Right lobe of liver (tissue), 6 donors: ENCODE data around the gene IRX4. TPM values are rescaled to one million over a fixed set of nuclear protein-coding genes. Genes with fewer than 3 reads are reported as not detected.
A peak's percentile ranks its signal among the peaks of the same experiment; 100 is the strongest.

Source experiments
- ATAC-seq, 4 donors: fragments of 200-7000 bp; cut with Tn5 transposase; one replicate each; pipeline ENCODE4 v1.9.1; 2020; ENCODE audit warnings: mild to moderate bottlenecking in 4 of 4, moderate library complexity in 4 of 4
- DNase-seq, 3 donors: peaks; one replicate each; pipeline ENCODE4 v3.0.0-alpha.2; 2020
- H3K27ac ChIP-seq, 3 donors: fragments of 200-600 bp; one replicate each; pipeline ENCODE4 v1.8.0; 2022
- H3K27me3 ChIP-seq, 2 donors: fragments of 200-600 bp; one replicate each; pipeline ENCODE4 v1.8.0; 2022
- H3K36me3 ChIP-seq, 4 donors: fragments of 200-600 bp; sonication (generic) in 1 of 4; one replicate each; pipeline versions ENCODE4 v1.5.1 to v1.8.0; 2017 to 2022; ENCODE audit warnings: control low read depth in 1 of 4
- H3K4me1 ChIP-seq, 4 donors: fragments of 200-600 bp; sonication (generic) in 1 of 4; one replicate each; pipeline versions ENCODE4 v1.5.1 to v1.8.0; 2017 to 2022; ENCODE audit warnings: control low read depth in 1 of 4
- H3K4me3 ChIP-seq, 3 donors: fragments of 200-600 bp; one replicate each; pipeline ENCODE4 v1.8.0; 2022
- H3K9me3 ChIP-seq, 4 donors: fragments of 200-600 bp; sonication (generic) in 1 of 4; one replicate each; pipeline versions ENCODE4 v1.5.1 to v1.8.0; 2017 to 2022; ENCODE audit warnings: control low read depth in 1 of 4
- POLR2A ChIP-seq: fragments of 450-650 bp; IDR thresholded peaks from one replicate; pipeline ENCODE4 v1.6.1; 2017; ENCODE audit warnings: antibody characterized with exemption, mild to moderate bottlenecking
- WGBS: methylation state at CpG from one replicate; pipeline ENCODE4 v1.1.6; 2018; ENCODE audit warnings: low coverage, low lambda C conversion rate; ENCODE audit not compliant: insufficient coverage; ENCODE audit errors: missing lambda C conversion rate; 5-methylcytosine and 5-hydroxymethylcytosine counted together
- intact Hi-C, 2 donors: fragments of 100-400 bp; cut with DNase I; formaldehyde crosslinking; loops; one replicate each; pipeline versions ENCODE4 v1.11.2 to v1.14.1; 2022
- total RNA-seq, 6 experiments: library from RNA; depleted of rRNA in 2 of 6; stranded (reverse); fragments of >200 nt in 2 of 6; fragmentation: NEBNext Ultra II Directional in 3 of 6; extraction: Animal tissue kit (Norgen Biotek cat#: 25700) in 3 of 6; gene quantifications; one replicate each; pipeline versions ENCODE4 v1.1.0 to v1.2.4, GENCODE V29; 2016 to 2023
- TF ChIP-seq, protein P1 (sequence below), 4 donors: fragments of 200-600 bp in 3 of 4; fragments of 450-650 bp in 1 of 4; IDR thresholded peaks; one replicate each; pipeline versions ENCODE4 v1.5.1 to v1.8.0; 2016 to 2022; ENCODE audit warnings: antibody characterized with exemption in 4 of 4, mild to moderate bottlenecking in 2 of 4
- donor health status: DM: no; HTN: yes; CAD: no.
- donor health status: DM: no; HTN: no; CAD: no.
- donor health status: DM: no; HTN: no; CAD: no.
- donor health status: DM: no; HTN: yes; CAD: no.
- donor health status: DM: no; HTN: yes; CAD: no.

IRX4 gene
- total RNA-seq, 6 experiments from 2014 or later = not detected

DNA sequence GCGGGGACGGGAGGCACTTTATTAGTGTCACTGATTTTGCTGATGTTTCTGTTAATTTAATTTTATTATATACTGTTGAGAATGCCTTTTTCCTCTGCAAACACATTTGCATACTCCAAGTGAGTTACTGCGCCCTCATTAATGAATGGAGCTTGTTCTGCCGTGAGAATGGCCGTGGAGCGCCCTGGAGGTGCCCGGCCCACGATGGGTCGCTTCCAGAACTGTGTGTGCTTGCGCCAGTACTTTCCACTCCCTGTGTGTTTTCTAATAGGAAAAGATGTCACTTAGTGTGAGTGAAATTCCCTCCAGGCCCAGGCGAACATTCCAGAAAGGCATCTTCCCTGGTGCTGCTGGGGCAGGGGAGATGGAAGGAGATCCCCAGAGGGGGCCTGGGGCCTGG, 51.5 kb downstream of the IRX4 start:
- peak in 1 of 3 donors; percentile 12 for DNase-seq
- TF ChIP-seq, protein P1, sequence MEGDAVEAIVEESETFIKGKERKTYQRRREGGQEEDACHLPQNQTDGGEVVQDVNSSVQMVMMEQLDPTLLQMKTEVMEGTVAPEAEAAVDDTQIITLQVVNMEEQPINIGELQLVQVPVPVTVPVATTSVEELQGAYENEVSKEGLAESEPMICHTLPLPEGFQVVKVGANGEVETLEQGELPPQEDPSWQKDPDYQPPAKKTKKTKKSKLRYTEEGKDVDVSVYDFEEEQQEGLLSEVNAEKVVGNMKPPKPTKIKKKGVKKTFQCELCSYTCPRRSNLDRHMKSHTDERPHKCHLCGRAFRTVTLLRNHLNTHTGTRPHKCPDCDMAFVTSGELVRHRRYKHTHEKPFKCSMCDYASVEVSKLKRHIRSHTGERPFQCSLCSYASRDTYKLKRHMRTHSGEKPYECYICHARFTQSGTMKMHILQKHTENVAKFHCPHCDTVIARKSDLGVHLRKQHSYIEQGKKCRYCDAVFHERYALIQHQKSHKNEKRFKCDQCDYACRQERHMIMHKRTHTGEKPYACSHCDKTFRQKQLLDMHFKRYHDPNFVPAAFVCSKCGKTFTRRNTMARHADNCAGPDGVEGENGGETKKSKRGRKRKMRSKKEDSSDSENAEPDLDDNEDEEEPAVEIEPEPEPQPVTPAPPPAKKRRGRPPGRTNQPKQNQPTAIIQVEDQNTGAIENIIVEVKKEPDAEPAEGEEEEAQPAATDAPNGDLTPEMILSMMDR (IDR thresholded peaks at IDR 0.05) = no peak
- TF ChIP-seq POLR2A = no peak
- ATAC-seq = no peak
- no peaks in the 10 kb centered on the region for H3K4me1 ChIP-seq
- H3K27ac ChIP-seq = no peak overlapping the region
- 74% methylated on average over 9 of the region's 11 CpGs for WGBS
- intact Hi-C loops = no loop called here
- H3K36me3 ChIP-seq = no peaks in the 10 kb centered on the region
- no peaks in the 10 kb centered on the region for H3K27me3 ChIP-seq
- no peaks in the 10 kb centered on the region for H3K9me3 ChIP-seq
- no peak overlapping the region for H3K4me3 ChIP-seq

DNA sequence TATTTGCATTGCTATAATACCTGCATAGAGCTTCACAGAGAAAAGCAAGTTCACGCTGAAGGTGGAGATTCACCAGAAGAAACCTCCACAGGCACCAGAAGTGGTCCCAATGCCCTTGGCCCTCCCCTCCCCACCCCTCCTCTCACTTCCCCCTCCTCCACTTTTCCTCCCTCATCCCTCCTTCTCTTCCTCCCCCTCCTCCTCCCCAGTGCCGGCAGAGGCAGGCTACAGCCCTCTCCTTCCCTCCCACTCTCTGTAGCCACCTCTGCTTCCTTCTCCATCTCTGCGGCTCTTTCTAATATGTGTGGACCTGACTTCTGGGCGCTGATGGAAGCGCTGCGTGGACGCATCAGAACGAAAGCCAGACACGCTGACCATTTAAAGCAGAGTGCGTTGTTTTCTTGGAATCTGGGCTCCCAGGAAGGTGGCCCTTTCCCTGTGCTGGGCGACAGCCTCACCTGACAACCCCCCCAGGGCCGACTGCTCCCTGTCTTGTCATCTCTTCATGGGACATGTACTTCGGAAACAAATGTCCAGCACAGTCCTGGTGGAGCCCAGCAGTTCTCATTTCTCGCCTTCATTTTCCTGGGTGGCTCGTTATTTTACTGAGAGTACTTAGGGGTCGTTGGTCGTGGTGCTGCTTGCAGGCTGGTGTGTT, 52.0 kb downstream of the IRX4 start:
- Histone ChIP-seq H3K27ac (no peak overlapping the region), H3K4me1 (no peaks in the 10 kb centered on the region), H3K9me3 (no peaks in the 10 kb centered on the region), H3K4me3 (no peak overlapping the region), H3K27me3 (no peaks in the 10 kb centered on the region), H3K36me3 (no peaks in the 10 kb centered on the region)
- intact Hi-C loops = no loop called here
- ATAC-seq (no peak), DNase-seq (peak in 1 of 3 donors; percentile 23)
- WGBS = 78% methylated on average over 17 of the region's 17 CpGs
- no peak for TF ChIP-seq POLR2A
- TF ChIP-seq, protein P1 (IDR thresholded peaks at IDR 0.05) = no peak

DNA sequence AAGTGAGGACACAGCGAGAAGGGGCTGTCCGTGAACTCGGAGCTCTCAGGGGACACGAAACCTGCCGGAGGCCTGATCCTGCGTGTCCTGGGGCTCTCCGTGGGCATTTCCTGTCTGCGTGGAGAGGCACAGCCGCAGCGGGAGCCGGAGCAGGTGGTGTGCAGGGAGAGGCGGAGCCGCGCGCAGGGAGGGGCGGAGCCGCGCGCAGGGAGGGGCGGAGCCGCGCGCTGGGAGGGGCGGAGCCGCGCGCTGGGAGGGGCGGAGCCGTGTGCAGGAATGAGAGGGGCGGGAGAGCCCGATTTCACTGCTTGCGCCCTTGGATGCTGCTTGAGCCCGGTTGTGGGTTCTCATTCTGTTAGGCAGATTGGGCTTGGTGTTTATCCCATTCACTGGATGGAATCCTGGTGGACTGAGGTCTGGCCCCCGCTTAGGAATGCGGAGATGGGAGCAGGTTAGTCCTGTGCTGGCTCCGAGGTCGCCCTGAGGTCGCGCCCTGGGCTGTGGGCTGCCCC, 54.8 kb downstream of the IRX4 start:
- WGBS = 63% methylated on average over 6 of the region's 39 CpGs
- no peak overlapping the region for H3K4me3 ChIP-seq
- H3K27me3 ChIP-seq = no peaks in the 10 kb centered on the region
- peak in 1 of 4 donors; percentile 9 for ATAC-seq
- H3K36me3 ChIP-seq = no peaks in the 10 kb centered on the region
- H3K4me1 ChIP-seq = no peaks in the 10 kb centered on the region
- H3K9me3 ChIP-seq = no peaks in the 10 kb centered on the region
- DNase-seq = no peak
- no peak for TF ChIP-seq POLR2A
- TF ChIP-seq, protein P1 (IDR thresholded peaks at IDR 0.05) = no peak
- H3K27ac ChIP-seq = no peak overlapping the region
- intact Hi-C loops = no loop called here

Other genes with a start within 250 kb of the IRX4 start
- 10 to 100 TPM; 30.7 to 40.0 (median 35.5) TPM for gene MRPL36, start 83.1 kb downstream of the IRX4 start, total RNA-seq
- 10 to 100 TPM; 16.5 to 57.5 (median 23.7) TPM for gene NDUFS6, start 81.5 kb downstream of the IRX4 start, total RNA-seq